ENCODE measurements around the gene NOPCHAP1.

DNA sequence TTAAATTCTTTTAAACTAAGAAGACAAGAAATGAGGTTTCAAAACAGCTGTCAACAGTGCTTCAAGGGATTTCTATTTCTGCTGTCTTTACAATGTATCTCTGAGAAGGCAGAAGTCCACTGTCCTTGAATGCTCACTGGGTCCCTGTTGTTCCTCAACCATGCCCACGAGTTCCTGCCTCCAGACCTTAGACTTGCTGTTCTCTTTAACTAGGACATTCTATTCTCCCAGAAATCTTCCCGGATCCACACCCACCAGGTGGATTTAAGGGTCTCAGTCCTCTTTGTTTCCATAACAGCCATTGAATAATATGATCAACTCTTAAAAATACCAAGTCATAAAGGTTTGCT, 21.3 kb upstream of the NOPCHAP1 start:
- no peak for TF ChIP-seq YY1 (IDR thresholded peaks at IDR 0.05; ENCODE audit: insufficient read depth, insufficient read length)
- TF ChIP-seq SUZ12 (IDR thresholded peaks at IDR 0.05; ENCODE audit: extremely low read depth, insufficient read depth, insufficient read length), result no peak
- TF ChIP-seq ZNF274 (IDR thresholded peaks at IDR 0.05; ENCODE audit: low read depth, low read length), result no peak

Data from NT2/D1 (cell line).